DND-41 (cell line): ENCODE measurements around the gene LTA.
A peak's percentile ranks its signal among the peaks of the same experiment; 100 is the strongest.

Experiments used
- ATAC-seq: fragments of 200-7000 bp; cut with Tn5 transposase; 3 replicates; pipeline ENCODE4 v1.9.1; 2021; ENCODE audit warnings: low read depth; ENCODE audit not compliant: insufficient read depth
- DNase-seq: peaks from one replicate; pipeline ENCODE4 v3.0.0-alpha.2; 2020
- H2AFZ ChIP-seq: 2 replicates; pipeline ENCODE4 v1.6.0; 2012; ENCODE audit warnings: low read depth, low read length
- H3K27ac ChIP-seq: 2 replicates; pipeline ENCODE4 v1.5.1; 2012; ENCODE audit warnings: low read length, inconsistent platforms
- H3K27me3 ChIP-seq: fragments of 200-600 bp; sonication (generic); 2 replicates; pipeline ENCODE4 v1.6.0; 2012; ENCODE audit warnings: low read length, mild to moderate bottlenecking, inconsistent platforms; ENCODE audit not compliant: insufficient read depth, poor library complexity
- H3K36me3 ChIP-seq: 2 replicates; pipeline ENCODE4 v1.5.1; 2012; ENCODE audit warnings: low read length, inconsistent platforms; ENCODE audit not compliant: insufficient read depth
- H3K4me1 ChIP-seq: 2 replicates; pipeline ENCODE4 v1.5.1; 2012; ENCODE audit warnings: mild to moderate bottlenecking, low read length; ENCODE audit not compliant: insufficient read depth
- H3K4me2 ChIP-seq: 2 replicates; pipeline ENCODE4 v1.6.0; 2012; ENCODE audit warnings: mild to moderate bottlenecking, moderate library complexity, low read length, inconsistent platforms; ENCODE audit not compliant: insufficient read depth
- H3K4me3 ChIP-seq, 2 experiments: fragments of 200-600 bp in 1 of 2; shearing (Covaris generic) in 1 of 2; 2 replicates each; pipeline ENCODE4 v1.5.1; 2012 to 2016; ENCODE audit warnings: inconsistent platforms in 2 of 2, low read length in 2 of 2, mild to moderate bottlenecking in 2 of 2, low read depth in 1 of 2, moderate library complexity in 1 of 2
- H3K79me2 ChIP-seq: 2 replicates; pipeline ENCODE4 v1.6.0; 2012; ENCODE audit warnings: low read length, inconsistent platforms; ENCODE audit not compliant: insufficient read depth
- H3K9ac ChIP-seq: 2 replicates; pipeline ENCODE4 v1.6.0; 2012; ENCODE audit warnings: low read depth, mild to moderate bottlenecking, inconsistent platforms, low read length, moderate library complexity
- H3K9me3 ChIP-seq: 2 replicates; pipeline ENCODE4 v1.5.1; 2012; ENCODE audit warnings: low read length, moderate library complexity, mild to moderate bottlenecking, inconsistent platforms; ENCODE audit not compliant: insufficient read depth, severe bottlenecking
- H4K20me1 ChIP-seq: 2 replicates; pipeline ENCODE4 v1.6.0; 2012; ENCODE audit warnings: low read length; ENCODE audit not compliant: insufficient read depth
- EZH2 ChIP-seq: IDR thresholded peaks from 3 replicates; pipeline ENCODE4 v1.6.1; 2012; ENCODE audit warnings: borderline replicate concordance, low read depth, mild to moderate bottlenecking, moderate library complexity, low read length, inconsistent platforms; ENCODE audit not compliant: severe bottlenecking
- TF ChIP-seq, protein P1 (sequence below): IDR thresholded peaks from 2 replicates; pipeline ENCODE4 v1.5.1; 2012; ENCODE audit warnings: borderline replicate concordance, low read length, moderate library complexity, mild to moderate bottlenecking; ENCODE audit not compliant: poor library complexity, severe bottlenecking; ENCODE audit errors: extremely low read depth

The LTA gene

DNA sequence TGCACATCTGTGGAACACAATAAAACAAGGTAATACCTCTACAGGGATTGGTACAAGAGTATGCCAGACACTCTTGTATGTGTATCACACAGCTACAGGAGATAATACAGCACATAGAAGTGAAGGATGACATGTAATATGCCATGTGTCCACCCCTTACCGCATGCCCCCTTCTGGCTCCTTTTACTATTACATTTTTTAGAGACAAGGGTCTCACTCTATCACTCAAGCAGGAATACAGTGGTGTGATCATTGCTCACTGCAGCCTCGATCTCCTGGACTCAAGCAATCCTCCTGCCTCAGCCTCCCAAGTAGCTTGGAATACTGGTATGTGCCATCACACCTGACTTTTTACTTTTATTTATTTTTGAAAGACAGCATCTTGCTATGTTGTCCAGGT, 24.9 kb downstream of the LTA start:
- peak; percentile 53 for DNase-seq
- Histone ChIP-seq H3K79me2 (no peaks in the 10 kb centered on the region), H4K20me1 (no peaks in the 10 kb centered on the region), H3K9ac (no peak overlapping the region), H3K9me3 (no peaks in the 10 kb centered on the region), H3K36me3 (no peaks in the 10 kb centered on the region), H3K4me2 (no peak overlapping the region), H2AFZ (no peak overlapping the region), H3K4me3 (no peak overlapping the region), H3K4me1 (peaks cover 12% of the 10 kb centered on the region; the same call in 1 of the 2 replicates), H3K27ac (no peak overlapping the region), H3K27me3 (no peaks in the 10 kb centered on the region)
- no peak for TF ChIP-seq EZH2
- TF ChIP-seq, protein P1, sequence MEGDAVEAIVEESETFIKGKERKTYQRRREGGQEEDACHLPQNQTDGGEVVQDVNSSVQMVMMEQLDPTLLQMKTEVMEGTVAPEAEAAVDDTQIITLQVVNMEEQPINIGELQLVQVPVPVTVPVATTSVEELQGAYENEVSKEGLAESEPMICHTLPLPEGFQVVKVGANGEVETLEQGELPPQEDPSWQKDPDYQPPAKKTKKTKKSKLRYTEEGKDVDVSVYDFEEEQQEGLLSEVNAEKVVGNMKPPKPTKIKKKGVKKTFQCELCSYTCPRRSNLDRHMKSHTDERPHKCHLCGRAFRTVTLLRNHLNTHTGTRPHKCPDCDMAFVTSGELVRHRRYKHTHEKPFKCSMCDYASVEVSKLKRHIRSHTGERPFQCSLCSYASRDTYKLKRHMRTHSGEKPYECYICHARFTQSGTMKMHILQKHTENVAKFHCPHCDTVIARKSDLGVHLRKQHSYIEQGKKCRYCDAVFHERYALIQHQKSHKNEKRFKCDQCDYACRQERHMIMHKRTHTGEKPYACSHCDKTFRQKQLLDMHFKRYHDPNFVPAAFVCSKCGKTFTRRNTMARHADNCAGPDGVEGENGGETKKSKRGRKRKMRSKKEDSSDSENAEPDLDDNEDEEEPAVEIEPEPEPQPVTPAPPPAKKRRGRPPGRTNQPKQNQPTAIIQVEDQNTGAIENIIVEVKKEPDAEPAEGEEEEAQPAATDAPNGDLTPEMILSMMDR: peak; percentile 69
- peak; percentile 77 for ATAC-seq

DNA sequence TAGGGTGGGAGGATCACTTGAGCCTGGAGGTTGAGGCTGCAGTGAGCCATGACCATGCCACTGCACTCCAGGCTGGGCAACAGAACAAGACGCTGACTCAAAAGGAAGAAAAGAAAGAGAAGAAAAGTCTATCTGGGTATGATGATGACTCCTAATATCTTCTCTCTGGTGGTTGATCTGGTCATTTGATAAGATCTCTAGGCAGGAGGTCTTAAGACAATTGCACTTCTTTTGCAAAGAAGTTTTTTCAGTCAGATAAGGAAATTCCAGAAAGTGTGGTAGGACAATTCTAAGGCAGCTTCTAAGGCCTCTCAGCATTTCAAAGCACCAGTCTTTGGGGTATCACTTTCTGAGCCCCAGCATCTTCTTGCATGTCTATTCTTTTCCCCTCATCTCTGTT, 35.2 kb downstream of the LTA start:
- H3K4me2 ChIP-seq: no peak overlapping the region
- ATAC-seq (no peak), DNase-seq (no peak)
- H3K27ac ChIP-seq: no peak overlapping the region
- H2AFZ ChIP-seq: no peak overlapping the region
- TF ChIP-seq, protein P1: no peak
- no peak for TF ChIP-seq EZH2
- H4K20me1 ChIP-seq: no peaks in the 10 kb centered on the region
- no peaks in the 10 kb centered on the region for H3K9me3 ChIP-seq
- no peaks in the 10 kb centered on the region for H3K27me3 ChIP-seq
- no peaks in the 10 kb centered on the region for H3K79me2 ChIP-seq
- H3K36me3 ChIP-seq: no peaks in the 10 kb centered on the region
- no peak overlapping the region for H3K4me3 ChIP-seq
- no peak overlapping the region for H3K9ac ChIP-seq
- no peaks in the 10 kb centered on the region for H3K4me1 ChIP-seq

DNA sequence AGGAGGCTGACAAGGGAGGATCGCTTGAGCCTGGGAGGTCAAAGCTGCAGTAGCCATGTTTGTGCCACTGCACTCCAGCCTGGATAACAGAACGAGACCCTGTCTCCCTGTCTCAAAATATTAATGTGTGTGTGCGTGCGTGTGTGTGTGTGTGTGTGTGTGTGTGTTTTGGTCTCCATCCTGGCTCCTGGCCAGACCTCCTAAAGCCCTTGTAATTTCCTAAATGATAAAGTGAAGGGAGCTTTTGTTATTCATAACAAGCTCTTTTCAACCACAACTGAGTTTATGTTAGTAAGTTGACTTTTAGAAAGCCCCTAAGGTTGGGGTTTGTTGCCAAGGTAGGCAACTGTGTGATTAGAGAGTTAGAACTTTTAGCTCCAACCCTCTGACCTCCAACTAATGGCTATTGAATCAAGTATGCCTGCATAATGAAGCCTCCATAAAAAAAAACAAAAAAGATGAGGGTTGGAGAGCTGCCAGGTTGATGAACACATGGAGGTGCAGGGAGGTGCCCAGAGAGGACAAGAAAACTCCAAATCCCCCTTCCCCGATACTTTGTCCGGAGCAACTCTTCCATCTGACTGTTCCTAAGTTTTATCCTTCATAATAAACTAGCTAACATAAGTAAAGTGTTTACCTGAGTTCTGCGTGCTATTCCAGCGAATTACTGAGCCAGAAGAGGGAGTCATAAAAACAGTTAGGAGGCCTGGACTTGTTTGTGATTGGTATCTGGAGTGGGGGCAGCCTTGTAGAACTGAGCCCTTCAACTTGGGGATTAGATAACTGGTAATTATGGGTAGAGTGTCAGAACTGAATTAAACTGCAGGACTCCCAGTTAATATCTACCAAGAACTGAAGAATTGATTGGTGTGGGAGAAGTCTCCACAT, 37.7 kb downstream of the LTA start:
- Histone ChIP-seq H3K36me3 (no peaks in the 10 kb centered on the region), H2AFZ (no peak overlapping the region), H3K27ac (no peak overlapping the region), H3K9ac (no peak overlapping the region), H3K4me2 (no peak overlapping the region), H3K27me3 (no peaks in the 10 kb centered on the region), H3K79me2 (no peaks in the 10 kb centered on the region), H3K4me3 (no peak overlapping the region), H3K4me1 (peaks cover 7% of the 10 kb centered on the region), H4K20me1 (no peaks in the 10 kb centered on the region), H3K9me3 (no peaks in the 10 kb centered on the region)
- TF ChIP-seq EZH2: no peak
- TF ChIP-seq, protein P1: no peak
- DNase-seq (no peak), ATAC-seq (no peak)
